Endometrium (tissue), 2 donors: ENCODE results near the gene HPS4.

Source experiments
- FAIRE-seq: peaks from 2 replicates; lab custom pipeline; 2012; peaks lifted over from hg19 to GRCh38; lab: Jason Lieb, UNC
- donor health status: control.
- donor health status: control.

HPS4 gene

GRCh38 chr22:26496456-26496855, 12.9 kb upstream of the HPS4 start:
- no peak for FAIRE-seq

GRCh38 chr22:26494506-26494905, 10.9 kb upstream of the HPS4 start:
- FAIRE-seq, result no peak

GRCh38 chr22:26492220-26492619, 8.6 kb upstream of the HPS4 start:
- no peak for FAIRE-seq

GRCh38 chr22:26489447-26490036, 6.0 kb upstream of the HPS4 start:
- no peak for FAIRE-seq

DNA sequence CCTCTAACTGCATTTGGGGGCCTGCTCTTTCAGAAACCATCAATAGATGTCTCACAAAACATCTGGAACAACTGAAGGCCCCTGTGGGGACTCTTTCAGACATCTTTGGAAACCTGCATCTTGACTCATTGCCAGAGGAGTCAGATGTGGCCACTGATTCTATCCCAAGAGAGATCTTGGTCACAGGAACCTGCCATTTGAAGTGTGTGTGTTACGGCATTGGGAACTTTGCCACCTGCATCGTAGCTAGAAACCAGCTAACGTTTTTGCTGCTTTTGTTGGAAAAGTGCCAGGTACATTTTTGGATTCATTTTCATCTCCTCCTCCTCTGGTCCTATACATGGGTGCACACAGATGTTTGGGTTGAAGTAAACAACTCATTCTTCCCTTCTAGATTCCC, 4.4 kb upstream of the HPS4 start:
- no peak for FAIRE-seq

DNA sequence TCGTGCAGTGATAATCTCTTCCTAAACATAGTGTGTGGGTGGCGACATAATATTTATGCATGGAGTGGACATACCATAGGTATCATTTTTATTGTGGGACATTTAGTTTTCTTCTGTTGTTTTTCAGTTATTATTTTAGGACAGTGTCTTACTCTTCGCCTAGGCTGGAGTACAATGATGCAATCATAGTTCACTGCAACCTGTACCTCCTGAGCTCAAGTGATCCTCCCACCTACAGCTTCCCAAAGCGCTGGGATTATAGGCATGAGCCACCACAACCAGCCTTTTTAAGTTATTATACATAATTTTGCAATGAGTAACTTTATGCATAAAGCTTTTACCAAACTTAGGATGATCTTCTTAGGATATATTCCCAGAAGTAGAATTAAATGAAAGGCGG, 2.8 kb upstream of the HPS4 start:
- no peak for FAIRE-seq

DNA sequence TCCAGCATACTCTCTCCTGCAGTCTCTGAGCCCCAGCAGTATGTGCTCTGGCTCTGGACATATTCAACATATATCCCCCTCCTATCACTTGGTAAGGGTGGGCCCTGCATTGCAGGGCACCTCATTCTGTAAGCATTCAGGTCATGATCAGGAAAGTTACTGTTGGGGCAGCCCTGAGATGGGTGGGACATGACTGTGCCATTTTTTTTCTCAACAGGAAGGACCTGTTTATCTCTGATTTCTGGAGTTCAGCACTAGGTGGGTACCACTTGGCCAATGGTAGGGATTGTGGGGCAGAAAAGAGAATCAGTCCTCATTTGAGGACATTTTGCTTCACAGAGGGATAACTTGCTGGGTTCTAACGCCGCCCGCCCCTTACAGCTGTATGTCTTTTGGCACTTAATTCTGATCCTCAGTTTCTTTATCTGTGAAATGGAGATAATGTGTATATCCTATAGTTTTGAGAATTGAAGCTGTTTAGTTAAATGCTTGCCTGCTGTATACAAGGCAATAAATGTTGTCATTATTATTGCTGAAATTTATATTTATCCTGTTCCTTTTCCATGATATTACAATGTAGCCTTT, 2.3 kb upstream of the HPS4 start:
- FAIRE-seq, result no peak

- no peak for FAIRE-seq
Observed at GRCh38 chr22:26485013-26485412, 1.4 kb upstream of the HPS4 start.

- FAIRE-seq, result no peak
Observed at GRCh38 chr22:26484360-26484706, 750 bp upstream of the HPS4 start.

GRCh38 chr22:26483043-26483438, 542 bp downstream of the HPS4 start:
- no peak for FAIRE-seq

DNA sequence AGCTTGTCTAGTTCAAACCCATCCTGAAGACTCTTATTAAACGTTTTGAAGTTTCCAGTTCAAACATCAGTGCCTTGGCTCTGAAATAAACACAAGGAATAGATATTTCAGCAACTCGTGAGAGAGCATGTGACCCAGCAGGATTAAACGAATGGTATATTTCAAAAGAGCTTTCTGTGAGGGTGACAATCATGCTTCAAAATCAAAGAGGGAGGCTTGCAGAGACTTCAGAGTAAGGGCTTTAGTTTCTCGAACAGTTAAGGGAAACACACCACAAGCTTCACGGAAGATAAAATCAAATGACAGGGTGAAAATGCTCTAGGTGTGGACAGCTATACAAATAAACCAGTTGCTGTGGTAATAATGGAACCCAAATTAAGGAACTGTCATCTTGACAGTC, 1.4 kb downstream of the HPS4 start:
- FAIRE-seq, result no peak

DNA sequence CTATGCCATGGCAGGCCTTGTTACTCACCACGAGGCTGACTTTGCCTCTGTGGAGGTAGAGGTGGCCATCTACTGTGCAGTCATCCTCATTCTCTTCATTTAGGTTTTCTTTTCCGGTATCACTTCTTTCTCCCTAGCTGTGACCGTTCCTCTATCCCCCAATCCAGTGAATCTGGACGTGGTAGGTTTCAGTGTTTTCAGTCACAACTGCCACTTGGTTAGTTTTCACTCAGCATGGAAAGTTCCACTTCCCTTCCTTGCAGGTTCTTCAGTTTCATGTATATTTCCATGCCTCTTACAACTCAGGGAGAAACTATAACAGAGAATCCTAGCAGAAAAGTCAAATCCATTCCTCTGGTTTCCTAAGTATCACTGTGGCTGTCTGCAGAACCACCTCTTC, 1.9 kb downstream of the HPS4 start:
- FAIRE-seq, result no peak

GRCh38 chr22:26481112-26481693, 2.4 kb downstream of the HPS4 start:
- no peak for FAIRE-seq

DNA sequence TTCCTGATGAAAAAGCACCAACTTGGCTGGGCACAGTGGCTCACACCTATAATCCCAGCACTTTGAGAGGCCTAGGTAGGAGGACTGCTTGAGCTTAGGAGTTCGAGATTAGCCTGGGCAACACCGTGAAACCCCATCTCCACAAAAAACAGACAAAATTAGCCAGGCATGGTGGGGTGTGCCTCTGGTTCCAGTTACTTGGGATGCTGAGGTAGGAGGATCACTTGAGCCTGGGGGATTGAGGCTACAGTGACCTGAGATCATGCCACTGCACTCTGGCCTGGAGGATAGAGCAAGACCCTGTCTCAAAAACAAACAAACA, 3.0 kb downstream of the HPS4 start:
- FAIRE-seq, result no peak

- FAIRE-seq, result no peak
Observed at GRCh38 chr22:26479792-26480610, 3.6 kb downstream of the HPS4 start.

DNA sequence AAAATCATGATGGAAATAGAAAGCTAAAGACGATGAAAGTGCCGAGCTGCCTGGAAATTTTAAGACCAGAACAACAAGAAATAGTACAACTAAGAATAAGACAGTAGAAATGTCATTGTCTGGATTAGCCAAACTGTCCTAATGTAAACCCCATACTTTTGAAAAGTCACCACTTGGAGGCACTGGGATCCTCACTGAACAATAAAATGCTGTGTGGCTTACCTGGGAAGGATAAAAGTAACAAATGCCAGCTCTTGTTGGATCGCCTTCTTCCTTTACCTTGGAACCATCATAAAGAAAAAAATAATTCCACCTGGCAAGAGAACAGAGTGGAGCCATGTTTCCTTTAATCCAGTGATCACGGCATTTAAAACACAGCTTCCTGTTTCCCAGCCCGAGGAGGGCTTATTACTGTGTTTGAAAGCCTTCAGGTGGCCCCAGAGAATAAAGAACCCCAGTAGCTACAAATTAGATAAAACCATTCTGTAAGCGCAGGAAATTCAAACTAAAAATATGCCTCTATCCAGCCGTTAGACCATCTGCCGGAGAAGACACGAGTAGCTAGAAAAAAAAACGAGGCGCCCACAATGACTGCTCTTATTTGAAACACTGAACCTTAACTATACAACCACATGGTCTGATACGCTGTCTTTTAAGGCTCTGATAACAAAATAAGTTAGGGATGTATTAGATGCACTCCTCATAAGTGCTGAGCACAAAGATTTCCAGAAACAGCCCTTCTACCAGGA, 4.4 kb downstream of the HPS4 start:
- FAIRE-seq, result no peak

- no peak for FAIRE-seq
Observed at GRCh38 chr22:26477341-26477731, 6.2 kb downstream of the HPS4 start.

DNA sequence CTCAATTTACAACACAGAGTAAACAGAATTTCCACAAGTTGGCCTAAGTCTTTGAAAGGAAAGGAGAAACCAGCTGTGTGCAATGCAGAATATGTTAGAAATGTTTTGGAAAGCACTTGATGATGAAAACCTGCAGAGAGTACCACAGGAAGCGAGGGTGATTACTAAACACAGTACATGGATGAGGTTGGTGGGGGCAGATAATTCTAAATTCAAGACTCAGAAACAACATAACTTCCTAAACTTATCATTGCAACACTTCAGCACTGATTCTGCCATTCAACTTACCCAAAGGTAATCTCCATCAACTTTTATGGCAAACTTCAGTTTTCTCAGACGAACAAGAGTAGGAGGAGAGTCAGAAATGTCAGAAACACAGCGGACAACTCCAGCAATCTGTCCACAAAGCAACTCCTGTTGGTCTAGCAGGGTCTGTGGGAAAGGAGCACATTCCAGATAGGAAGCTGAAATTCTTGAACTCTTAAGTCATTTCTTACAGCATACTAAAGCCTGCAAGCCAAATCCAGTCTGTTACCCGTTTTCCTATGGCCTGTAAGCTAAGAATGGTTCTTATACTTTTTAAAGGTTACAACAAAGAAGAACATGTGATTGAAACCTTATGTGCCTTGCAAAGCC, 6.8 kb downstream of the HPS4 start:
- FAIRE-seq, result no peak

DNA sequence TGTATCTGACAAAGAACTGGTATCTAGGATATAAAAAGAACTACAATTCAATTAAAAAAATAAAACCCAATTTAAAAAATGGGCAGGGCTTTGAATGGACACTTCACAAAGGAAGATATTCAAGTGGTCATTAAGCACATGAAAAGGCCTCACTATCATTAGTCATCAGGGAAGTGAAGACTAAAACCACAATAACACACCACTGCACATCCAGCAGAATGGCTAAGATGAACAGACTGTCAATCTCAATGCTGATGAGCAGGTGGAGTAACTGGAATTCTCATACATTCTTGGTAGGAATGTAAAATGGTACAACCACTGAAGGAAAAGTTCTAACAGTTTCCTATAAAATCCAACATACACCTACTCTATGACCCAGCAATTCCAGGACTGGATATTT, 8.9 kb downstream of the HPS4 start:
- no peak for FAIRE-seq

DNA sequence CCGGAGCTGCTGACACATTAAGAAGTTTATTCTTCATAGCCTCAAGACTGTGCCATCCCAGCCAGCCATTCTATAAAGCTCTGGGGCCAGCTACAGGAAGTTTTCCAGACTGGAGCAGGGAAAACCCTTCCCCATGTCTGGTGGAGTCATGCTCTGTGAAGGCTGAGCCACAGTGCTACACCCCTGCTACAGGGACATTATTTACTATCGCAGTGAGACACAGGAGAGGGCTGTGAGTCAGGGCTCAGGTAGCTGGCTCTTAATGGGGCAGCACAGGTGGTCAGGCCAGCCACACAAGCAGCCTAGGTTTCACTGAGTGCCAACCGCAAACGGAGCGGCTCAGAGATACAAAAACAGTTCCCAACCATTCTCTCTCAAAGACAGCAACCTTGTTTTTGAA, 12.1 kb downstream of the HPS4 start:
- FAIRE-seq, result no peak

DNA sequence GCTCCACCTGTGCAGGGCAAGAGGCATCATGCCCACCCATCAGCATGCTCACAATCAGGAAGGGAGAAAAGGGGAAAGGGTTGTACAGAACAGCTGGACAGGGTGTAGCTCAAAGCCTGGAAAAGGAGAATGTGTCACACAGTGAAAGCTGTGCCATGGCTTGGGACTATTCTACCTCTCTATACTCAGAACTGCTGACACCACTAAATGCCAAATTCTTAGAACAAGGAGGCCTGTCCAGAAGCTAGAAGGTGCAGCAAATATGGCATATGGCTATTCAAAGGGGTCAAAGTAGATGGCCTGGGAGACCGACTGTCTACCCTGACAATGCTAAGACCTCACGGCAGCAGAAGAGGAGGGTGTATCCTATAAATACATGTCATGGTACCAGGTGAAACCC, 12.8 kb downstream of the HPS4 start:
- FAIRE-seq, result no peak

GRCh38 chr22:26466196-26466595, 17.4 kb downstream of the HPS4 start:
- no peak for FAIRE-seq
